ENCODE measurements around the gene PRRX2.

Gene PRRX2

DNA sequence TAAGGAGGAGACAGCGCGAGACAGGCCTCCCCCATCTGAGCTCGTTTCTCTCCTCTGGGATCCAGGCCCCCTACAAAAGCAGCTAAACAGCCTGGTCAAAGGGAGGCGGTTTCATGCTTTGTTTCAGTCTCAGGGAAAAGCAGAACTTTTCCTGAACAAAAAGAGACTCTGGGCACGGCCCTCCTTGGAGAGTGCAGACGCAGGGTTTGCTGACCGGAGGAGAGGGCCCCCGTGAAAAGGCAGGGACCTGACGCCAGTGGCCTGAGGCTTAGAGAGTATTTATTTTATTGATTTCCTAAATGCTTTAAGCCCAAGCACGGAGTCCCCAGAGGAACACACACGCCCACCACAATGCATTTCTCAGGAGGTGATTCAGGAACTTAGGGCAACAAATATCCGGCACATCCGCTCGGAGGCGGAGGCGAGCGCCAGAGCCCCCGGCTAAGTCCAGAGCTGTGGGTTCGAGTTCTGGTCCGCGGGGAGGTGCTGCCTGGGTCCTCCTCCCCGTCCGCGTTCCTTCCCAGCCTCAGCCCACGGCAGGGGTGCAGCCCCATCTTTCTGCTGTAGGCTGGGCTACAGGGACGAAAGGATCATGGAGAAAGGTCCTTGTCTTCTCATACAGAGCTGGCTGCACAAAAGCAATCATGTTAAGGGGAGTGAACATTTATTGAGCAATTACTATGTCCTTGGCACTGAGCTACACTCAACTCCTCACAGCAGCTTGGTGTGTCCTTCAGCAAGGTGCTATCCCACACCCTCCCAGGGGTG lies 47.4 kb downstream of the PRRX2 start:
- in situ Hi-C loops (cut with HindIII; ENCODE audit: low pct_ligation_motif_present, low sequenced_read_pairs): no loop called here
- no peak overlapping the region for H3K4me3 ChIP-seq (ENCODE audit: low read depth, low read length)
- peak; percentile 64 for DNase-seq

DNA sequence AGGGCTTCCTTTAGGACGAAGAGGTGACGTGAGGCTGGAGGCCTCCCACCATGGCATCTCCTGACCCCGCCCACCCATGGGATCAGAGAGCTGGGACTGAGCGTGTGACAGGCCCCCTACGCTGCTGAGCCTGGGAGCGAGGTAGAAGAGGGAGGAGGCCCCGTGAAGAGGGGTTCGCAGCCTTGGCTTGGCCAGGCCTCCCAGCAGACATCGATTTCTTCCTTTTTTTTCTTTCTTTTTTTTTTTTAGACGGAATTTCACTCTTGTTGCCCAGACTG lies 47.9 kb downstream of the PRRX2 start:
- H3K36me3 ChIP-seq (replicated peaks): no peaks in the 10 kb centered on the region
- no peaks in the 10 kb centered on the region for H3K27me3 ChIP-seq (replicated peaks)
- no peak overlapping the region for H3K4me3 ChIP-seq (ENCODE audit: low read depth, low read length)
- no peak for DNase-seq
- TF ChIP-seq, protein P1, sequence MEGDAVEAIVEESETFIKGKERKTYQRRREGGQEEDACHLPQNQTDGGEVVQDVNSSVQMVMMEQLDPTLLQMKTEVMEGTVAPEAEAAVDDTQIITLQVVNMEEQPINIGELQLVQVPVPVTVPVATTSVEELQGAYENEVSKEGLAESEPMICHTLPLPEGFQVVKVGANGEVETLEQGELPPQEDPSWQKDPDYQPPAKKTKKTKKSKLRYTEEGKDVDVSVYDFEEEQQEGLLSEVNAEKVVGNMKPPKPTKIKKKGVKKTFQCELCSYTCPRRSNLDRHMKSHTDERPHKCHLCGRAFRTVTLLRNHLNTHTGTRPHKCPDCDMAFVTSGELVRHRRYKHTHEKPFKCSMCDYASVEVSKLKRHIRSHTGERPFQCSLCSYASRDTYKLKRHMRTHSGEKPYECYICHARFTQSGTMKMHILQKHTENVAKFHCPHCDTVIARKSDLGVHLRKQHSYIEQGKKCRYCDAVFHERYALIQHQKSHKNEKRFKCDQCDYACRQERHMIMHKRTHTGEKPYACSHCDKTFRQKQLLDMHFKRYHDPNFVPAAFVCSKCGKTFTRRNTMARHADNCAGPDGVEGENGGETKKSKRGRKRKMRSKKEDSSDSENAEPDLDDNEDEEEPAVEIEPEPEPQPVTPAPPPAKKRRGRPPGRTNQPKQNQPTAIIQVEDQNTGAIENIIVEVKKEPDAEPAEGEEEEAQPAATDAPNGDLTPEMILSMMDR (IDR thresholded peaks at IDR 0.05; ENCODE audit: low read depth, low read length, missing control alignments): no peak
- in situ Hi-C loops (cut with HindIII; ENCODE audit: low pct_ligation_motif_present, low sequenced_read_pairs): no loop called here
- no peak overlapping the region for H3K27ac ChIP-seq

More for the DNA sequence above, 47.4 kb downstream of the PRRX2 start:
- TF ChIP-seq, protein P1 (IDR thresholded peaks at IDR 0.05; ENCODE audit: low read depth, low read length, missing control alignments): no peak
- no peaks in the 10 kb centered on the region for H3K27me3 ChIP-seq (replicated peaks)
- H3K27ac ChIP-seq: peak overlapping the region; percentile 61
- H3K36me3 ChIP-seq (replicated peaks): no peaks in the 10 kb centered on the region

DNA sequence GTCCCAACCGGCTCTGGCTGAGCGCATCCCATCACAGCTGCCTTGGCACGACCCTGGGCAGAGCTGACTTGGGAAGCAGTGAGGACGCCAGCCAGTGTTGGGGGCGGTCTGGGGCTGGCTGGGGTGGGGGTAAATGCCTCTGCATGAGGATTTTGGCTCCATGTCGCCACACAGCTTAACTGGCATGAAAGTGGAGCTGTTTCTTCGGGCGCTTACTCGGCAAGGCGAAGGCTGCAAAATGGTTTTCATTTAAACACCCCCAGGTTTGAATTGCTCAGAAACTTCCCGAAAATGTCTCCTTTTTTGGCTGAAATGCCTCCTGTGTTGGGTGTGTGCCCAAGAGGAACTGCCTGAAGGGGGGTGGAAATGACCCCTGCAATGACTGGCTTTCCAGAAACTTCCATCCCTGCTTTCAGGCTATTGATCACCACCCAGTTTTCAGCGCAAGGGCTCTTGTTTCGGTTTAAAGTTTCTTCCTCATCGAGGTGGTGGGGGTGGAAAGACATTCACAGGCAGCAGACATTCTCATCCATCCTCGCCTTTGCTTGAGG lies 49.1 kb downstream of the PRRX2 start:
- no peaks in the 10 kb centered on the region for H3K36me3 ChIP-seq (replicated peaks)
- in situ Hi-C loops (cut with HindIII; ENCODE audit: low pct_ligation_motif_present, low sequenced_read_pairs): no loop called here
- DNase-seq: no peak
- H3K27me3 ChIP-seq (replicated peaks): no peaks in the 10 kb centered on the region
- no peak overlapping the region for H3K4me3 ChIP-seq (ENCODE audit: low read depth, low read length)
- TF ChIP-seq, protein P1 (IDR thresholded peaks at IDR 0.05; ENCODE audit: low read depth, low read length, missing control alignments): no peak
- no peak overlapping the region for H3K27ac ChIP-seq

DNA sequence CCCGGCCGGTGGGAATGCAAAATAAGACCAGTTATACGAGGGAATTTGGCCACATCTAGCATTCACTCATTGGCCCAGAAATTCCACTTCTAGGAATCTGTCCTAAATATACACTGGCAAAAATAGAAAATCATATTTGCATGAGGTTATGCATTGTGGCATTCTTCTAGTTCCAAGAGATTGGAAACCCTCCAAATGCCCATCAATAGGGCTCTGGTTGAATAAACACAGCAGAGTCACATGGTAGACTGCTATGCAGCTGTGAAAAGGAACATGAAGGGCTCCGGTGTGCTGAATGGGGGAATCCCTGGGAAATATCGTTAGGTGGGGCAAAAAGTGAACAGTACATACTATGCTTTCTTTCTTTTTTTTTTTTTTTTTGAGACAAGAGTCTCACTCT lies 50.6 kb downstream of the PRRX2 start:
- no peaks in the 10 kb centered on the region for H3K27me3 ChIP-seq (replicated peaks)
- TF ChIP-seq, protein P1 (IDR thresholded peaks at IDR 0.05; ENCODE audit: low read depth, low read length, missing control alignments): no peak
- H3K4me3 ChIP-seq (ENCODE audit: low read depth, low read length): no peak overlapping the region
- DNase-seq: no peak
- no peaks in the 10 kb centered on the region for H3K36me3 ChIP-seq (replicated peaks)
- in situ Hi-C loops (cut with HindIII; ENCODE audit: low pct_ligation_motif_present, low sequenced_read_pairs): no loop called here
- no peak overlapping the region for H3K27ac ChIP-seq

DNA sequence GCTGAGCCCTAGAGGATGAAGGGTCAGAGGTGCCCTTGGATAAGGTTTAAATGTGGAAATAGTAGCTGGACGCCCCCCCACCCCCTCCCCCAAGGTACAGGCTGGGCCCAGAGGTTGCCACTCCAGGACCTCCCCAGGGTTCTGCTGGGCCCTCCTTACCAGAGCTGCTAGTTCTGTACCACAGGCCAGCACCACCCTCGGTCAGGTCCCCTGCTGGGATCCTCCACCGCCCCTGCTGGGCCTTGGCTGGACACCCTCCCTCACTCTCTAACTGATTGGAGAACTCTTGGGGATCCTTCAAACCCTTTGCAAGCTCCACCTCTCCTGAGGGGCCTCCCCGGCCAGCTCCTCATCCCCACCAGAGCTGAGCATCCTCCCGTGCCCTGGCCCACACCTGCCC lies 52.5 kb downstream of the PRRX2 start:
- no peak for DNase-seq
- Histone ChIP-seq H3K27me3 (replicated peaks) (no peaks in the 10 kb centered on the region), H3K36me3 (replicated peaks) (no peaks in the 10 kb centered on the region), H3K4me3 (ENCODE audit: low read depth, low read length) (no peak overlapping the region), H3K27ac (no peak overlapping the region)
- TF ChIP-seq, protein P1 (IDR thresholded peaks at IDR 0.05; ENCODE audit: low read depth, low read length, missing control alignments): no peak
- in situ Hi-C loops (cut with HindIII; ENCODE audit: low pct_ligation_motif_present, low sequenced_read_pairs): no loop called here

DNA sequence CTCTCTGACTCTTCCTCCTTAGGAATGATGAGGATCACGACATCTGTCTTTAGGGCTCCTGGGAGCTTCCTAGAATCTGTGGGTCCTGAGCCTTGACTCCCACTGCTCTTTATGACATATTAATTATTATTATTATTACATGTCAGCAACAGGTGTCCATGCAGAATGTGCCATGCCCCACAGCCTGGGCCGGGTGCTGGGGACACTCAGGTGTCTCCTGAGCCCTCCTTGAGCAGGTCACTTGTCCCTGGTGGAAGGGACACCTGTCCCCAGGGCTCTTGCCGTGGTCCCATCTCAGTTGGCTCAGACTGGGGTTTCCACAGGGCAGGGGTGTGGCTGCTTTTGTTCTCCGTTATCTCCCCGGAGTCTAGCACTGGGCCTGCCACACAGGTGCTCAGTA lies 53.2 kb downstream of the PRRX2 start:
- TF ChIP-seq, protein P1 (IDR thresholded peaks at IDR 0.05; ENCODE audit: low read depth, low read length, missing control alignments): no peak
- in situ Hi-C loops (cut with HindIII; ENCODE audit: low pct_ligation_motif_present, low sequenced_read_pairs): no loop called here
- Histone ChIP-seq H3K27me3 (replicated peaks) (no peaks in the 10 kb centered on the region), H3K4me3 (ENCODE audit: low read depth, low read length) (no peak overlapping the region), H3K36me3 (replicated peaks) (no peaks in the 10 kb centered on the region), H3K27ac (no peak overlapping the region)
- DNase-seq: no peak

Measured in brain microvascular endothelial cell (primary cell).